ENCODE results near the gene PRDM16.

DNA sequence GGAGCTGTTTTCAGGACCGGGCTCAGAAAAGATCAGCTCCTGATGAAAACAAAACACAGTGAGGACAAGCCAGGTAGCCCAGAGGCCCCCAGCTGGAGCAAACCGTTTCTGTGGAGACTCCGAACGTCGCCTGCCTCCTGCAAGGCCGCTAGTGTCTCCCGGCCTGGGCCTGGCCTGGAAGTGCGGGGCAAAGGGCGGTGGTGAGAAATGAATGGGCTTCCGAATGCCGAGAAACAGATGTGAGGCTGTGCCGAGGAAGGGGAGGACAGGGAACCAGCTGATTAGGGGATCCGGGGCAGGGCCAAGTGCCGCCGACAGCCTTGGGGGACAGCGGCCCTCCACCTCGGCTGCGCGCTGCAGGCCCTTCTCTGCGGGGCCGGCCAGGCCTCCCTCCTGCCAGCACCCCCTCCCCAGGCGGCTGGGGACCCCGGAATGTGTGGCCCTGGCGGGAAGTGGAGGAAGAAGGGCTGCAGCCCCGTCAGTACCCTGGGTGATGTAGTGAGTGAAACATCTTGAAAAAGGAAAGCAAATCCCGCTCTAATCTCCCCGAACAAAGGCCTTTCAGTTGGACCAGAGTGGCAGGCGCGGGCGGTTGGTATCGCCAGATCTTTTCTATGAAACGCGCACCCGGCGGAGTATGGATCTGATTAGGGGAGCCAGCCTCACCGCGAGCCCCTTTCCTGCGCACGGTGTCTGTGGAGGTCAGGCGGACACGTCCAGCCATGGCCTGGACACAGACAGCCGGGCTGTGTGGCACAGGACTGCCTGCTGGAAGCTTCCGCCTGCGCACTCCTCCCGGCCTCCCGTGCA is 52.6 kb downstream of the PRDM16 start:
- TF ChIP-seq NFYB (CRISPR knock-in tag; conservative IDR thresholded peaks at IDR 0.05; ENCODE audit: low read depth) (no peak), ESRRA (CRISPR knock-in tag; IDR thresholded peaks at IDR 0.05; ENCODE audit: borderline replicate concordance) (no peak), ZBTB21 (CRISPR knock-in tag; IDR thresholded peaks at IDR 0.05; ENCODE audit: borderline replicate concordance) (no peak), ZNF138 (CRISPR knock-in tag; conservative IDR thresholded peaks at IDR 0.05) (no peak), NR2C2 (CRISPR knock-in tag; IDR thresholded peaks at IDR 0.05) (no peak)
- TF ChIP-seq, protein P1, sequence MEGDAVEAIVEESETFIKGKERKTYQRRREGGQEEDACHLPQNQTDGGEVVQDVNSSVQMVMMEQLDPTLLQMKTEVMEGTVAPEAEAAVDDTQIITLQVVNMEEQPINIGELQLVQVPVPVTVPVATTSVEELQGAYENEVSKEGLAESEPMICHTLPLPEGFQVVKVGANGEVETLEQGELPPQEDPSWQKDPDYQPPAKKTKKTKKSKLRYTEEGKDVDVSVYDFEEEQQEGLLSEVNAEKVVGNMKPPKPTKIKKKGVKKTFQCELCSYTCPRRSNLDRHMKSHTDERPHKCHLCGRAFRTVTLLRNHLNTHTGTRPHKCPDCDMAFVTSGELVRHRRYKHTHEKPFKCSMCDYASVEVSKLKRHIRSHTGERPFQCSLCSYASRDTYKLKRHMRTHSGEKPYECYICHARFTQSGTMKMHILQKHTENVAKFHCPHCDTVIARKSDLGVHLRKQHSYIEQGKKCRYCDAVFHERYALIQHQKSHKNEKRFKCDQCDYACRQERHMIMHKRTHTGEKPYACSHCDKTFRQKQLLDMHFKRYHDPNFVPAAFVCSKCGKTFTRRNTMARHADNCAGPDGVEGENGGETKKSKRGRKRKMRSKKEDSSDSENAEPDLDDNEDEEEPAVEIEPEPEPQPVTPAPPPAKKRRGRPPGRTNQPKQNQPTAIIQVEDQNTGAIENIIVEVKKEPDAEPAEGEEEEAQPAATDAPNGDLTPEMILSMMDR (IDR thresholded peaks at IDR 0.05), result no peak
- TF ChIP-seq, protein P2, sequence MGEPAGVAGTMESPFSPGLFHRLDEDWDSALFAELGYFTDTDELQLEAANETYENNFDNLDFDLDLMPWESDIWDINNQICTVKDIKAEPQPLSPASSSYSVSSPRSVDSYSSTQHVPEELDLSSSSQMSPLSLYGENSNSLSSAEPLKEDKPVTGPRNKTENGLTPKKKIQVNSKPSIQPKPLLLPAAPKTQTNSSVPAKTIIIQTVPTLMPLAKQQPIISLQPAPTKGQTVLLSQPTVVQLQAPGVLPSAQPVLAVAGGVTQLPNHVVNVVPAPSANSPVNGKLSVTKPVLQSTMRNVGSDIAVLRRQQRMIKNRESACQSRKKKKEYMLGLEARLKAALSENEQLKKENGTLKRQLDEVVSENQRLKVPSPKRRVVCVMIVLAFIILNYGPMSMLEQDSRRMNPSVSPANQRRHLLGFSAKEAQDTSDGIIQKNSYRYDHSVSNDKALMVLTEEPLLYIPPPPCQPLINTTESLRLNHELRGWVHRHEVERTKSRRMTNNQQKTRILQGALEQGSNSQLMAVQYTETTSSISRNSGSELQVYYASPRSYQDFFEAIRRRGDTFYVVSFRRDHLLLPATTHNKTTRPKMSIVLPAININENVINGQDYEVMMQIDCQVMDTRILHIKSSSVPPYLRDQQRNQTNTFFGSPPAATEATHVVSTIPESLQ (CRISPR knock-in tag; IDR thresholded peaks at IDR 0.05), result no peak
- TF ChIP-seq, protein P3, sequence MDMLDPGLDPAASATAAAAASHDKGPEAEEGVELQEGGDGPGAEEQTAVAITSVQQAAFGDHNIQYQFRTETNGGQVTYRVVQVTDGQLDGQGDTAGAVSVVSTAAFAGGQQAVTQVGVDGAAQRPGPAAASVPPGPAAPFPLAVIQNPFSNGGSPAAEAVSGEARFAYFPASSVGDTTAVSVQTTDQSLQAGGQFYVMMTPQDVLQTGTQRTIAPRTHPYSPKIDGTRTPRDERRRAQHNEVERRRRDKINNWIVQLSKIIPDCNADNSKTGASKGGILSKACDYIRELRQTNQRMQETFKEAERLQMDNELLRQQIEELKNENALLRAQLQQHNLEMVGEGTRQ (CRISPR knock-in tag; IDR thresholded peaks at IDR 0.05), result no peak
- TF ChIP-seq, protein P4, sequence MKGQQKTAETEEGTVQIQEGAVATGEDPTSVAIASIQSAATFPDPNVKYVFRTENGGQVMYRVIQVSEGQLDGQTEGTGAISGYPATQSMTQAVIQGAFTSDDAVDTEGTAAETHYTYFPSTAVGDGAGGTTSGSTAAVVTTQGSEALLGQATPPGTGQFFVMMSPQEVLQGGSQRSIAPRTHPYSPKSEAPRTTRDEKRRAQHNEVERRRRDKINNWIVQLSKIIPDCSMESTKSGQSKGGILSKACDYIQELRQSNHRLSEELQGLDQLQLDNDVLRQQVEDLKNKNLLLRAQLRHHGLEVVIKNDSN (CRISPR knock-in tag; IDR thresholded peaks at IDR 0.05), result no peak
- TF ChIP-seq, protein P5, sequence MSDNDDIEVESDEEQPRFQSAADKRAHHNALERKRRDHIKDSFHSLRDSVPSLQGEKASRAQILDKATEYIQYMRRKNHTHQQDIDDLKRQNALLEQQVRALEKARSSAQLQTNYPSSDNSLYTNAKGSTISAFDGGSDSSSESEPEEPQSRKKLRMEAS (CRISPR knock-in tag; IDR thresholded peaks at IDR 0.05), result no peak
- TF ChIP-seq, protein P6, sequence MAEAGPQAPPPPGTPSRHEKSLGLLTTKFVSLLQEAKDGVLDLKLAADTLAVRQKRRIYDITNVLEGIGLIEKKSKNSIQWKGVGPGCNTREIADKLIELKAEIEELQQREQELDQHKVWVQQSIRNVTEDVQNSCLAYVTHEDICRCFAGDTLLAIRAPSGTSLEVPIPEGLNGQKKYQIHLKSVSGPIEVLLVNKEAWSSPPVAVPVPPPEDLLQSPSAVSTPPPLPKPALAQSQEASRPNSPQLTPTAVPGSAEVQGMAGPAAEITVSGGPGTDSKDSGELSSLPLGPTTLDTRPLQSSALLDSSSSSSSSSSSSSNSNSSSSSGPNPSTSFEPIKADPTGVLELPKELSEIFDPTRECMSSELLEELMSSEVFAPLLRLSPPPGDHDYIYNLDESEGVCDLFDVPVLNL (CRISPR knock-in tag; IDR thresholded peaks at IDR 0.05; ENCODE audit: borderline replicate concordance, low read depth), result no peak
- TF ChIP-seq, protein P7, sequence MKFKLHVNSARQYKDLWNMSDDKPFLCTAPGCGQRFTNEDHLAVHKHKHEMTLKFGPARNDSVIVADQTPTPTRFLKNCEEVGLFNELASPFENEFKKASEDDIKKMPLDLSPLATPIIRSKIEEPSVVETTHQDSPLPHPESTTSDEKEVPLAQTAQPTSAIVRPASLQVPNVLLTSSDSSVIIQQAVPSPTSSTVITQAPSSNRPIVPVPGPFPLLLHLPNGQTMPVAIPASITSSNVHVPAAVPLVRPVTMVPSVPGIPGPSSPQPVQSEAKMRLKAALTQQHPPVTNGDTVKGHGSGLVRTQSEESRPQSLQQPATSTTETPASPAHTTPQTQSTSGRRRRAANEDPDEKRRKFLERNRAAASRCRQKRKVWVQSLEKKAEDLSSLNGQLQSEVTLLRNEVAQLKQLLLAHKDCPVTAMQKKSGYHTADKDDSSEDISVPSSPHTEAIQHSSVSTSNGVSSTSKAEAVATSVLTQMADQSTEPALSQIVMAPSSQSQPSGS (CRISPR knock-in tag; IDR thresholded peaks at IDR 0.05; ENCODE audit: borderline replicate concordance, low read depth), result no peak
